Smooth muscle cell (in vitro differentiated cells): ENCODE data around the gene TEAD1. TPM values are rescaled to one million over a fixed set of nuclear protein-coding genes. Genes with fewer than 3 reads are reported as not detected.

ENCODE experiments used
- DNase-seq: peaks from one replicate; lab custom pipeline; 2025; ENCODE audit not compliant: unreplicated experiment; lab: John Stamatoyannopoulos, UW
- H2AFZ ChIP-seq: fragments of 200-600 bp; sonication (generic); 2 replicates; pipeline ENCODE4 v1.6.0; 2016; ENCODE audit warnings: antibody characterized with exemption, low read depth, mild to moderate bottlenecking
- H3F3A ChIP-seq: fragments of 200-600 bp; sonication (generic); 2 replicates; pipeline ENCODE4 v1.6.0; 2017; ENCODE audit warnings: antibody characterized with exemption, low read depth
- H3K27ac ChIP-seq: fragments of 200-600 bp; sonication (generic); 2 replicates; pipeline ENCODE4 v1.5.1; 2016; ENCODE audit warnings: low read depth, mild to moderate bottlenecking
- H3K27me3 ChIP-seq: fragments of 200-600 bp; sonication (generic); 2 replicates; pipeline ENCODE4 v1.6.1; 2016; ENCODE audit warnings: low read depth, mild to moderate bottlenecking
- H3K36me3 ChIP-seq: fragments of 200-600 bp; sonication (generic); 2 replicates; pipeline ENCODE4 v1.5.1; 2016; ENCODE audit warnings: low read depth
- H3K4me1 ChIP-seq: fragments of 200-600 bp; sonication (generic); 2 replicates; pipeline ENCODE4 v1.5.1; 2016; ENCODE audit warnings: low read depth
- H3K4me2 ChIP-seq: fragments of 200-600 bp; sonication (generic); 2 replicates; pipeline ENCODE4 v1.6.0; 2016; ENCODE audit warnings: mild to moderate bottlenecking
- H3K4me3 ChIP-seq: fragments of 200-600 bp; sonication (generic); 2 replicates; pipeline ENCODE4 v1.5.1; 2016; ENCODE audit warnings: mild to moderate bottlenecking
- H3K79me2 ChIP-seq: fragments of 200-600 bp; sonication (generic); 2 replicates; pipeline ENCODE4 v1.6.0; 2016; ENCODE audit warnings: low read depth, mild to moderate bottlenecking
- H3K9ac ChIP-seq: fragments of 200-600 bp; sonication (generic); 2 replicates; pipeline ENCODE4 v1.6.0; 2016; ENCODE audit warnings: low read depth
- H3K9me3 ChIP-seq: fragments of 200-600 bp; sonication (generic); replicated peaks from 2 replicates; pipeline ENCODE4 v1.5.1; 2016; ENCODE audit warnings: low read depth
- H4K20me1 ChIP-seq: fragments of 200-600 bp; sonication (generic); 2 replicates; pipeline ENCODE4 v1.6.0; 2016; ENCODE audit warnings: low read depth
- WGBS: methylation state at CpG from one replicate; pipeline ENCODE4 v1.1.7; 2016; ENCODE audit warnings: low lambda C conversion rate; 5-methylcytosine and 5-hydroxymethylcytosine counted together
- polyA plus RNA-seq: library from polyadenylated mRNA; unstranded; fragments of >200 nt; fragmentation: Nextera tagmentation; extraction: Ambion mirVana; gene quantifications from 2 replicates; pipeline ENCODE4 v1.2.1, GENCODE V29; 2016
- total RNA-seq: library from RNA; depleted of rRNA; stranded (reverse); fragments of >200 nt; gene quantifications from 2 replicates; pipeline ENCODE4 v1.2.3, GENCODE V29; 2014
- TF ChIP-seq, protein P1 (sequence below): fragments of 200-600 bp; sonication (generic); IDR thresholded peaks from 2 replicates; pipeline ENCODE4 v1.5.1; 2017; ENCODE audit warnings: borderline replicate concordance, mild to moderate bottlenecking, antibody characterized with exemption; ENCODE audit not compliant: insufficient read depth, poor library complexity, severe bottlenecking

TEAD1 gene
- total and polyA plus RNA-seq, 2 experiments from 2014 or later = 63.0 to 181 TPM

DNA sequence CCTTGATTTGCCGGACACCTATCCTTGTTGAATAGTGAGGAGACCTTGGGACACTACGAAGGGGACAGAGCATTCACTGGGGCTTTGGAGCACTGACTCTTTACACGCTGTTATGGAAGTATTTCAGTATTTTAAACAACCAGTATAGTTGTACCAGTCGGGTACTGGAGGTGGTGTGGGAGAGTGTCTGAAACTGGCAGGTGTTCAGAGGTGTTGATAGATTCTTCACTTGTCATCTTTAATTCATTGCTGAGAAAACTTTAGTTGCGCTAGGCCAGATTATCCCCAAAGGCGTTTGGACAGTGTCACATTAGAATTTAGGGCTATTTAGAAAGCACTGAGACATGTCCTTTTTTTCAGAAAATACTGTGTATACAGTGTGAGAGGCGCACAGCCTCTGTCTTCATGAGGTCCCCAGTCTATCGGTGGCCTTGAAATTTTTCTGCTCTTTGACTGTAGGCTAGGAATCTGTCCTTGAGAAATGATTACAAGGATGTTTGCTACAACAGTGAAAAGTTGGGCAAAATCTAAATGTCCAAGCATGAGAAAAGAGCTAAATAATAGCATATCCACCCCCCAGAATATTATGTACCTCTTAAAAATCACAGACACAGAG is 69.7 kb downstream of the TEAD1 start:
- Histone ChIP-seq H3K9ac (no peak overlapping the region), H3K4me1 (peaks cover 30% of the 10 kb centered on the region), H3K36me3 (no peaks in the 10 kb centered on the region), H3K4me2 (peak overlapping the region; percentile 33), H4K20me1 (peaks cover 100% of the 10 kb centered on the region), H3K27me3 (no peaks in the 10 kb centered on the region), H2AFZ (no peak overlapping the region), H3F3A (peaks cover 27% of the 10 kb centered on the region), H3K9me3 (no peaks in the 10 kb centered on the region), H3K27ac (peak overlapping the region; percentile 75), H3K79me2 (peaks cover 100% of the 10 kb centered on the region), H3K4me3 (no peak overlapping the region)
- no peak for DNase-seq
- 84% methylated on average over 8 of the region's 8 CpGs for WGBS
- TF ChIP-seq, protein P1, sequence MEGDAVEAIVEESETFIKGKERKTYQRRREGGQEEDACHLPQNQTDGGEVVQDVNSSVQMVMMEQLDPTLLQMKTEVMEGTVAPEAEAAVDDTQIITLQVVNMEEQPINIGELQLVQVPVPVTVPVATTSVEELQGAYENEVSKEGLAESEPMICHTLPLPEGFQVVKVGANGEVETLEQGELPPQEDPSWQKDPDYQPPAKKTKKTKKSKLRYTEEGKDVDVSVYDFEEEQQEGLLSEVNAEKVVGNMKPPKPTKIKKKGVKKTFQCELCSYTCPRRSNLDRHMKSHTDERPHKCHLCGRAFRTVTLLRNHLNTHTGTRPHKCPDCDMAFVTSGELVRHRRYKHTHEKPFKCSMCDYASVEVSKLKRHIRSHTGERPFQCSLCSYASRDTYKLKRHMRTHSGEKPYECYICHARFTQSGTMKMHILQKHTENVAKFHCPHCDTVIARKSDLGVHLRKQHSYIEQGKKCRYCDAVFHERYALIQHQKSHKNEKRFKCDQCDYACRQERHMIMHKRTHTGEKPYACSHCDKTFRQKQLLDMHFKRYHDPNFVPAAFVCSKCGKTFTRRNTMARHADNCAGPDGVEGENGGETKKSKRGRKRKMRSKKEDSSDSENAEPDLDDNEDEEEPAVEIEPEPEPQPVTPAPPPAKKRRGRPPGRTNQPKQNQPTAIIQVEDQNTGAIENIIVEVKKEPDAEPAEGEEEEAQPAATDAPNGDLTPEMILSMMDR = no peak

DNA sequence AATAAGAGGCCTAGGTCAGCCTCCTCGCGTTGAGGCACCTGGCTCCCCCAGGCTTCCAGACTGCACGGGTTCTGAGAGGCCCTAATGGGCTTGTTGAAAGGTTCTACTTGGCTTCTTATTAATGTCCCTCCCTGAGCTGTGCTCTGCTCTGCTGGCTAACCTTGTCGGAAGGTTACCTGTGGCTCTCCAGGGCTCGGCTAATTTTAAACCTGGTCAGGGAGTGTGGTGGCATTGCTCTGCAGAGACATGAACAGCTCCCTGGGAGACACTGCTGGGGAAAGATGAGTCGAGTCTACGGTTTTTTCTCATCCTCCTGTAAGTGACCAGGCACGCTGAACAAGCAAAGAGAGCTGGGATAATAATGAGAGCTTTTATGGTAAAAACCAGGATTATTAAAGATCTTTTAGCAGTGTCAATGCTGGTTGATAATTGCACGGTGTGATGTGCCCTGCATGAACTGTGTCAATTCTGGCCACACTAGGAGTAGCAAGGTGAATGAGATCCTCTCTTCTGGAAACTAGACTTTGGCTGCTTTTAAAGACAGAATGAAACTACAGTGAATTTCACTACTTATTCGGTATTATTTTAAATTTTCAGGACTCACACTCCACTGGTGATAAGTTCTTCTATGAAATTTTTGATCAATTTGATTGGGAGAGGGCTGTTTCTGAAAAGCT is 70.7 kb downstream of the TEAD1 start:
- TF ChIP-seq, protein P1 = no peak
- Histone ChIP-seq H2AFZ (no peak overlapping the region), H3K9ac (no peak overlapping the region), H3K36me3 (no peaks in the 10 kb centered on the region), H3K9me3 (no peaks in the 10 kb centered on the region), H3K4me2 (peak overlapping the region; percentile 33), H3K27me3 (no peaks in the 10 kb centered on the region), H3K4me1 (peaks cover 30% of the 10 kb centered on the region), H3K79me2 (peaks cover 100% of the 10 kb centered on the region), H4K20me1 (peaks cover 100% of the 10 kb centered on the region), H3K27ac (peak overlapping the region; percentile 75), H3F3A (peaks cover 25% of the 10 kb centered on the region), H3K4me3 (no peak overlapping the region)
- WGBS = 37% methylated on average over 10 of the region's 10 CpGs
- DNase-seq = no peak

DNA sequence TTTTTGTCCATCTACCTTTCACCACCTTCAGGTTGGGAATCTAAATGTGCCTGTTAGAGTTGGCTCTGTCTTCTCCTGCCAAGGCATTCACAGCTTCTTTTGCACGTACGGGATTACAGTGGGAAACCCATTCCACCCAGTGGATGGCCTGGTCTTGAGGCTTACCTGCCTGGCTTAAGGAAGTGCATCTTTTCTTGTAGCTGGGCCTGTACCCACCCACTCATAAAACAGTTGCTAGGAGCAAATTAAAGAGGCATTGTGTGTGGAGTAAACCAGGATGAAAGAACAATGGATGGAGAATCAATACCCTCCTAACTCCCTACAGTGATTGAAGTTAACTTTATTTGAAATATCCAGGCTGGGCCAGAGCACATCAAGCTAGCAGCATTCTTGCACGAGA is 71.6 kb downstream of the TEAD1 start:
- no peak overlapping the region for H2AFZ ChIP-seq
- H3K4me2 ChIP-seq = no peak overlapping the region
- H3K9ac ChIP-seq = no peak overlapping the region
- TF ChIP-seq, protein P1 = no peak
- H3K9me3 ChIP-seq = no peaks in the 10 kb centered on the region
- DNase-seq = no peak
- peaks cover 30% of the 10 kb centered on the region for H3K4me1 ChIP-seq
- no peak overlapping the region for H3K4me3 ChIP-seq
- H3K79me2 ChIP-seq = peaks cover 100% of the 10 kb centered on the region
- H3K27ac ChIP-seq = peak overlapping the region; percentile 75
- H3F3A ChIP-seq = peaks cover 22% of the 10 kb centered on the region
- WGBS = 71% methylated on average over 3 of the region's 3 CpGs
- H3K27me3 ChIP-seq = no peaks in the 10 kb centered on the region
- H4K20me1 ChIP-seq = peaks cover 100% of the 10 kb centered on the region
- H3K36me3 ChIP-seq = no peaks in the 10 kb centered on the region
